Gastroesophageal sphincter (tissue), 4 donors: Measurements from ENCODE around the gene KCNH1. TPM values are rescaled to one million over a fixed set of nuclear protein-coding genes. Genes with fewer than 3 reads are reported as not detected.

ENCODE experiments used
- ATAC-seq: fragments of 150-250 bp; one replicate; pipeline ENCODE4 v1.9.1; 2016; ENCODE audit warnings: mild to moderate bottlenecking, moderate library complexity
- H3K27ac ChIP-seq, 4 donors: fragments of 200-600 bp; sonication (generic) in 3 of 4; 1 replicate in 3 of 4; 2 replicates in 1 of 4; pipeline ENCODE4 v1.5.1; 2016 to 2019
- H3K27me3 ChIP-seq: fragments of 200-600 bp; sonication (generic); one replicate; pipeline ENCODE4 v1.5.1; 2019
- H3K36me3 ChIP-seq, 2 donors: fragments of 200-600 bp; sonication (generic); one replicate each; pipeline ENCODE4 v1.5.1; 2019; ENCODE audit warnings: control low read depth in 1 of 2
- H3K4me1 ChIP-seq, 3 donors: fragments of 200-600 bp; sonication (generic); 1 replicate in 2 of 3; 2 replicates in 1 of 3; pipeline ENCODE4 v1.5.1; 2016 to 2019; ENCODE audit warnings: control low read depth in 2 of 3
- H3K4me3 ChIP-seq, 2 donors: fragments of 200-600 bp; sonication (generic); one replicate each; pipeline ENCODE4 v1.5.1; 2019; ENCODE audit warnings: mild to moderate bottlenecking in 1 of 2, moderate library complexity in 1 of 2
- H3K9me3 ChIP-seq, 3 donors: fragments of 200-600 bp; sonication (generic); one replicate each; pipeline ENCODE4 v1.5.1; 2017 to 2019; ENCODE audit warnings: control low read depth in 2 of 3
- CTCF ChIP-seq, 4 experiments: fragments of 200-600 bp in 2 of 4; fragments of 450-650 bp in 2 of 4; sonication (generic) in 1 of 4; IDR thresholded peaks; one replicate each; pipeline ENCODE4 v1.5.1; 2017 to 2019; ENCODE audit warnings: antibody characterized with exemption in 4 of 4, mild to moderate bottlenecking in 2 of 4, moderate library complexity in 2 of 4
- EP300 ChIP-seq: sonication (generic); formaldehyde crosslinking; IDR thresholded peaks from one replicate; pipeline ENCODE4 v1.6.1; 2017; ENCODE audit warnings: antibody characterized with exemption, mild to moderate bottlenecking
- POLR2A ChIP-seq, 2 donors: fragments of 450-650 bp; IDR thresholded peaks; one replicate each; pipeline ENCODE4 v1.6.1; 2017; ENCODE audit warnings: antibody characterized with exemption in 2 of 2, mild to moderate bottlenecking in 2 of 2, moderate library complexity in 1 of 2
- POLR2AphosphoS5 ChIP-seq: sonication (generic); formaldehyde crosslinking; IDR thresholded peaks from one replicate; pipeline ENCODE4 v1.6.1; 2017; ENCODE audit warnings: antibody characterized with exemption
- WGBS, 2 donors: methylation state at CpG; one replicate each; pipeline ENCODE4 v1.1.5; 2018; ENCODE audit warnings: low coverage in 1 of 2; 5-methylcytosine and 5-hydroxymethylcytosine counted together
- total RNA-seq, 4 donors: library from RNA; depleted of rRNA; stranded (reverse); fragments of >200 nt; gene quantifications; one replicate each; pipeline ENCODE4 v1.1.0, GENCODE V29; 2016

KCNH1 gene
- total RNA-seq, 4 donors from 2014 or later, result 0.15 to 2.3 (median 1.2) TPM

GRCh38 chr1:210689826-210690225 lies 444.1 kb downstream of the KCNH1 start:
- 60 to 100% methylated on average over 1 of the region's 3 CpGs for WGBS, 2 donors
- no peak for TF ChIP-seq EP300
- no peak for TF ChIP-seq POLR2AphosphoS5
- Histone ChIP-seq H3K27me3 (no peaks in the 10 kb centered on the region), H3K27ac (no peak overlapping the region), H3K4me1 (no peaks in the 10 kb centered on the region), H3K4me3 (no peak overlapping the region), H3K9me3 (no peaks in the 10 kb centered on the region), H3K36me3 (no peaks in the 10 kb centered on the region)
- ATAC-seq, result no peak

GRCh38 chr1:210688512-210689234 lies 445.3 kb downstream of the KCNH1 start:
- Histone ChIP-seq H3K4me3 (no peak overlapping the region), H3K9me3 (no peaks in the 10 kb centered on the region), H3K27me3 (no peaks in the 10 kb centered on the region), H3K36me3 (no peaks in the 10 kb centered on the region), H3K4me1 (no peaks in the 10 kb centered on the region), H3K27ac (no peak overlapping the region)
- ATAC-seq, result peak; percentile 54
- no peak for TF ChIP-seq POLR2A (IDR thresholded peaks at IDR 0.05)
- TF ChIP-seq EP300, result no peak
- TF ChIP-seq POLR2AphosphoS5, result no peak
- TF ChIP-seq CTCF (IDR thresholded peaks at IDR 0.05), result no peak
- WGBS, 2 donors, result no CpG with 5 or more reads among the region's 1 CpG

- Histone ChIP-seq H3K9me3 (no peaks in the 10 kb centered on the region), H3K27me3 (no peaks in the 10 kb centered on the region), H3K4me1 (no peaks in the 10 kb centered on the region), H3K36me3 (no peaks in the 10 kb centered on the region), H3K4me3 (no peak overlapping the region), H3K27ac (no peak overlapping the region)
- no peak for TF ChIP-seq POLR2AphosphoS5
- no peak for ATAC-seq
- 67 to 92% methylated on average over 3 to 4 of the region's 7 CpGs for WGBS, 2 donors
These were observed 446.2 kb downstream of the KCNH1 start for GRCh38 chr1:210687582-210688279.

GRCh38 chr1:210686841-210687240 lies 447.1 kb downstream of the KCNH1 start:
- no peaks in the 10 kb centered on the region for H3K4me1 ChIP-seq
- no peaks in the 10 kb centered on the region for H3K27me3 ChIP-seq
- ATAC-seq, result no peak
- no peaks in the 10 kb centered on the region for H3K9me3 ChIP-seq
- no peak overlapping the region for H3K4me3 ChIP-seq
- TF ChIP-seq CTCF (IDR thresholded peaks at IDR 0.05) (no peak), POLR2A (IDR thresholded peaks at IDR 0.05) (no peak), POLR2AphosphoS5 (no peak), EP300 (no peak)
- WGBS, 2 donors, result 31 to 64% methylated on average over 2 to 3 of the region's 3 CpGs
- H3K36me3 ChIP-seq, result no peaks in the 10 kb centered on the region
- no peak overlapping the region for H3K27ac ChIP-seq

GRCh38 chr1:210685295-210685650 lies 448.7 kb downstream of the KCNH1 start:
- H3K27ac ChIP-seq, result no peak overlapping the region
- TF ChIP-seq EP300 (no peak), POLR2A (IDR thresholded peaks at IDR 0.05) (no peak), POLR2AphosphoS5 (no peak), CTCF (IDR thresholded peaks at IDR 0.05) (no peak)
- 100% methylated on average over 1 of the region's 3 CpGs; no CpG with 5 or more reads in 1 of the 2 donors for WGBS, 2 donors
- H3K36me3 ChIP-seq, result peaks cover 0 to 11% of the 10 kb centered on the region in 2 donors
- no peak overlapping the region for H3K4me3 ChIP-seq
- no peaks in the 10 kb centered on the region for H3K27me3 ChIP-seq
- H3K9me3 ChIP-seq, result no peaks in the 10 kb centered on the region
- ATAC-seq, result no peak
- H3K4me1 ChIP-seq, result no peaks in the 10 kb centered on the region
